DMS79 (cell line): ENCODE data around the gene NPW.

Experiments
- DNase-seq: peaks from one replicate; lab custom pipeline; 2025; lab: John Stamatoyannopoulos, UW

NPW gene

GRCh38 chr16:2053897-2054296, 34.3 kb downstream of the NPW start:
- no peak for DNase-seq

GRCh38 chr16:2054543-2055245, 35.1 kb downstream of the NPW start:
- DNase-seq: peak; percentile 88

GRCh38 chr16:2056077-2056476, 36.5 kb downstream of the NPW start:
- no peak for DNase-seq

- DNase-seq: peak; percentile 86
Observed at GRCh38 chr16:2056681-2057407, 37.3 kb downstream of the NPW start.

- DNase-seq: no peak
Observed at GRCh38 chr16:2057438-2057837, 37.9 kb downstream of the NPW start.

- DNase-seq: no peak
Observed at GRCh38 chr16:2058420-2058819, 38.8 kb downstream of the NPW start.

- peak; percentile 41 for DNase-seq
Observed at GRCh38 chr16:2058872-2059271, 39.3 kb downstream of the NPW start.

- no peak for DNase-seq
Observed at GRCh38 chr16:2060346-2060745, 40.8 kb downstream of the NPW start.

GRCh38 chr16:2061023-2061422, 41.4 kb downstream of the NPW start:
- no peak for DNase-seq

- DNase-seq: no peak
Observed at GRCh38 chr16:2061526-2061925, 41.9 kb downstream of the NPW start.

GRCh38 chr16:2062801-2063200, 43.2 kb downstream of the NPW start:
- no peak for DNase-seq

GRCh38 chr16:2063861-2064260, 44.3 kb downstream of the NPW start:
- no peak for DNase-seq

- no peak for DNase-seq
Observed at GRCh38 chr16:2064368-2064945, 44.9 kb downstream of the NPW start.

- no peak for DNase-seq
Observed at GRCh38 chr16:2066139-2066538, 46.6 kb downstream of the NPW start.
